HFFc6 (cell line): ENCODE measurements around the gene PDZRN4. TPM values are rescaled to one million over a fixed set of nuclear protein-coding genes. Genes with fewer than 3 reads are reported as not detected.

Experiments used
- DNase-seq: peaks from one replicate; pipeline ENCODE4 v3.0.0-alpha.2; 2018
- H3K27ac Mint-ChIP-seq: 2 replicates; pipeline ENCODE4 v1.8.0; 2020; ENCODE audit warnings: mild to moderate bottlenecking, mixed read lengths
- H3K27me3 Mint-ChIP-seq: 2 replicates; pipeline ENCODE4 v1.8.0; 2021; ENCODE audit warnings: mild to moderate bottlenecking, moderate library complexity, mixed read lengths; ENCODE audit not compliant: insufficient read depth
- H3K36me3 Mint-ChIP-seq: 2 replicates; pipeline ENCODE4 v1.8.0; 2021; ENCODE audit warnings: low read depth, mixed read lengths
- H3K4me1 Mint-ChIP-seq: 2 replicates; pipeline ENCODE4 v1.8.0; 2020; ENCODE audit warnings: low read depth, mixed read lengths
- H3K4me3 Mint-ChIP-seq: 2 replicates; pipeline ENCODE4 v1.8.0; 2020; ENCODE audit warnings: mild to moderate bottlenecking, moderate library complexity, mixed read lengths
- H3K9me3 Mint-ChIP-seq: 2 replicates; pipeline ENCODE4 v1.8.0; 2020; ENCODE audit warnings: mild to moderate bottlenecking, mixed read lengths
- CTCF ChIP-seq: fragments of 200-600 bp; sonication (generic); IDR thresholded peaks from 2 replicates; pipeline ENCODE4 v1.5.0; 2021; ENCODE audit warnings: antibody characterized with exemption, mild to moderate bottlenecking
- total RNA-seq, 6 experiments: library from RNA; stranded (reverse); fragmentation: NEBNext Ultra II Directional; extraction: Animal tissue kit (Norgen Biotek cat#: 25700); gene quantifications; 2 replicates in 1 of 6; 3 replicates in 5 of 6; pipeline ENCODE4 v1.2.3, GENCODE V29; 2021

PDZRN4 gene
- total RNA-seq, 6 experiments from 2014 or later = not detected

DNA sequence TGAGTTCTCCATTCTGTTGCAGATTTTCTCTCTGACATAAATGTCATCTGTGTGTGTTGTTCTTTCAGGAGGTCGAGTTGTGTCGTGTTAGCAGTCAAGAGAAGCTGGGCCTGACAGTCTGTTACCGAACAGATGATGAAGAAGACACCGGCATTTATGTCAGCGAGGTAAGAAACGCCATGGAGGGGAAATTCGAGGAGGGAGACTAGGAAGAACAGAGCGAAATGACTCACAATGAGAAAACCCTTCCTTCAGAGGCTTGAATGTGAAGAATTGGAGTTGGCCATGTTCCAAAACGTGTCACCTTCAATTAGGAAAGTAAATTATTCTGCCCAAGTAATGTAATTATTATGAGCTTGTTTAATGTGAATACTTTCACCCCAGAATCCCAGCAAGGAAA, 364.5 kb downstream of the PDZRN4 start:
- Mint-ChIP-seq H3K36me3 (no peaks in the 10 kb centered on the region), H3K4me3 (no peak overlapping the region), H3K4me1 (peaks cover 6% of the 10 kb centered on the region), H3K9me3 (no peaks in the 10 kb centered on the region), H3K27ac (no peak overlapping the region), H3K27me3 (peaks cover 1% of the 10 kb centered on the region; the same call in 1 of the 2 replicates)
- no peak for TF ChIP-seq CTCF
- DNase-seq = no peak

- H3K27ac Mint-ChIP-seq = no peak overlapping the region
- H3K4me3 Mint-ChIP-seq = no peak overlapping the region
- no peaks in the 10 kb centered on the region for H3K9me3 Mint-ChIP-seq
- peaks cover 6% of the 10 kb centered on the region for H3K4me1 Mint-ChIP-seq
- H3K36me3 Mint-ChIP-seq = no peaks in the 10 kb centered on the region
- TF ChIP-seq CTCF = no peak
- H3K27me3 Mint-ChIP-seq = peaks cover 1% of the 10 kb centered on the region; the same call in 1 of the 2 replicates
- DNase-seq = no peak
Observed at GRCh38 chr12:41556176-41556575, 368.1 kb downstream of the PDZRN4 start.

DNA sequence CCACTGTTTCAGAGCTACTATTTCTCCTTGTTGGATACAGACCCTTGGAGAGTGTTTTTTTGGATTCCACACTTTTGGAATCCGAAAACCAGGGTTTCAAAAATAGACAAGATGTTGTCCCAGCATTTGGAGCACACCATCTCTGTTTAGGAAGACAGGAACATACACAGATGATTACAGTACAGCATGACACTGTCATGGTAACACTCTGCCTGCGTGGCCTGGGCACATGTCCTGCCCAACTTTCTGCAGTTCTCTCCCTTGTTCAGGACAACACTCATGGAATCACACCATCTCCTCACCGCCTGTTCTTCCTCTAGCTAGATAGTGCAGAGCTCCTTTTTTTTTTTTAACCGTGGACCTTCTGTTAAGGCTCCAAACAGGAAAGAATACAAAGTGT, 369.2 kb downstream of the PDZRN4 start:
- no peak overlapping the region for H3K27ac Mint-ChIP-seq
- TF ChIP-seq CTCF = no peak
- H3K27me3 Mint-ChIP-seq = peaks cover 1% of the 10 kb centered on the region; the same call in 1 of the 2 replicates
- H3K4me3 Mint-ChIP-seq = no peak overlapping the region
- peaks cover 4% of the 10 kb centered on the region for H3K4me1 Mint-ChIP-seq
- no peak for DNase-seq
- no peaks in the 10 kb centered on the region for H3K9me3 Mint-ChIP-seq
- H3K36me3 Mint-ChIP-seq = no peaks in the 10 kb centered on the region

DNA sequence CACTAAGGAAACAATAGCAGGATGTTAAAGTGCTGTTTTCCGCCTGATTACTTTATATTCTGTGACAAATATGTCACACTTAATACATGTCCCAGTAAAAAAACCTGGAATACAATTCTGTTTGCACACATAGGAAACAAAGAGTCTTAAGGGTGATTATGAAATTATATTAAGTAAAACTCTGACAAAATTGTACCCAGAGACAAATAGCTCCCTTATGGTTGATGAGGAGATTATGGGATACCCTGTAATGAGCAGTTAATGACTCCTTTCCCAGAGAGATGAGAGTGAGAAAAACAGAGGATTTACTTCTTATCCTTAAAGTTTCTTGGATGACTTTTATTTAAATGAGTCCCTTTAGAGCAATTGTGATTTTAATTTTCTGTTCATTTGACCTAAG, 370.6 kb downstream of the PDZRN4 start:
- no peak for TF ChIP-seq CTCF
- H3K36me3 Mint-ChIP-seq = no peaks in the 10 kb centered on the region

DNA sequence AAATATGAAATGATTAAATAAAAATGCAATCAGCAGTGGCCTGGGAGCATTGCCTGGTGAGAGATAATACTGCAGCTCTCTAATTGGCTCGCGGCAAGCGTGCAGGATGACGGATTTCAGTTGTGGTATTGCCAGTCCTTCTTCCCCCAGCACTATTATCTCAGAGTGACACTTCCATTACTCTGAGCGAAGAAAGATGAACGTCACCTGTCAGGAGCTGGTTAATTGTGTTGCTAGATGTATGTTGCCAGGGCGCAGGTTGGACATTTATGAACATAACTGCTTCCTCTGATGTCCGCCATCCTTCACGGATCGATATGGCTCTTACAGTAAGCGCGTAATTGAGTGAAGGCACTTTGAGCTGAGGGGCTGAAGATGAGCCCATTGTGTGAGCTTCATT, 374.9 kb downstream of the PDZRN4 start:
- H3K36me3 Mint-ChIP-seq = no peaks in the 10 kb centered on the region
- H3K27ac Mint-ChIP-seq = no peak overlapping the region
- no peaks in the 10 kb centered on the region for H3K4me1 Mint-ChIP-seq
- no peak for TF ChIP-seq CTCF
- H3K27me3 Mint-ChIP-seq = no peaks in the 10 kb centered on the region
- no peak for DNase-seq
- H3K9me3 Mint-ChIP-seq = no peaks in the 10 kb centered on the region
- H3K4me3 Mint-ChIP-seq = no peak overlapping the region

More for the DNA sequence above, 370.6 kb downstream of the PDZRN4 start:
- no peak overlapping the region for H3K4me3 Mint-ChIP-seq
- H3K9me3 Mint-ChIP-seq = no peaks in the 10 kb centered on the region
- H3K27me3 Mint-ChIP-seq = peaks cover 1% of the 10 kb centered on the region; the same call in 1 of the 2 replicates
- no peak for DNase-seq
- H3K27ac Mint-ChIP-seq = no peak overlapping the region
- no peaks in the 10 kb centered on the region for H3K4me1 Mint-ChIP-seq

DNA sequence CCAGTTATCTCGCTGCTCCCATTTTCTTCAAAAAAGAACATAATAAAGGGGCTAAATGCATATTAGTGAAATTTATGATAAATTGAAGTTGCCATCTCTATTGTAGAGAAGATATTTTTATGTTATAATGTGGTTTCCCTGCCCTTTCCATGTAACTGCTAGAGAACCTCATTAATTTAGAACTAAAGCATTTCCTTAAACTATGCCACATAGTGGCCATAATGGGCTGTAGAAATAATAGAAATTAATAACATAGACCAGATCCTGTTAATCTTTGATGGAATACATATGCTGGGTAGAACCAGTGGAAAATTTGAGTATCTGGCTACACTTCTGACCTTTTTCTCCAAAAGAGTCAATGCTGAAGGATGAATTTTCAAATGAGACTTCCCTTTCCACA, 376.7 kb downstream of the PDZRN4 start:
- Mint-ChIP-seq H3K4me3 (no peak overlapping the region), H3K36me3 (no peaks in the 10 kb centered on the region), H3K9me3 (no peaks in the 10 kb centered on the region), H3K27me3 (no peaks in the 10 kb centered on the region), H3K4me1 (no peaks in the 10 kb centered on the region), H3K27ac (no peak overlapping the region)
- no peak for TF ChIP-seq CTCF
- DNase-seq = no peak
